Measurements from ENCODE around the gene CCDC27.
"Not testable (repeated sequence)": the region's sequence is repeated elsewhere in the genome, so short reads cannot be mapped to it uniquely, and the experiment has no call there.

The CCDC27 gene

DNA sequence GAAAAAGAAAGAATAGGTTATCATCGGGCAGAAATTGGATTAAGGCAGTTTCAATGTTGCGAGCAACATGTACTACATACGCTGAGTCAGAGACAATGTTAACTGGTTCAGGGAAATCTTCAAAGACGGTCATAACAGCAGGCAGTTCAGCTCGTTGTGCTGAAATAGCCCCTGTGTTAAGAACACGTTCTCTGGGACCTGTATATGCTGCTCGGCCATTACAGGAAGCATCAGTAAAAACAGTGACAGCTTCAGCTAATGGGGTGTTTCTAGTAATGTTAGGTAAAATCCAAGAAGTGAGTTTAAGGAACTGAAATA, 52.3 kb downstream of the CCDC27 start:
- not testable (repeated sequence) for H3K9ac ChIP-seq (ENCODE audit: low read length)

GRCh38 chr1:3805038-3805437, 52.8 kb downstream of the CCDC27 start:
- Histone ChIP-seq H3K27me3 (ENCODE audit: control insufficient read depth, insufficient read depth, low read length) (no peaks in the 10 kb centered on the region), H3K9ac (ENCODE audit: low read length) (no peak overlapping the region), H3K27ac (ENCODE audit: low read depth, low read length) (no peak overlapping the region), H3K4me3 (ENCODE audit: low read length) (no peak overlapping the region), H3K36me3 (ENCODE audit: control insufficient read depth, insufficient read depth, low read length) (no peaks in the 10 kb centered on the region), H3K4me1 (ENCODE audit: control insufficient read depth, insufficient read depth, low read length) (no peaks in the 10 kb centered on the region)

More for the DNA sequence above, 52.3 kb downstream of the CCDC27 start:
- H3K4me3 ChIP-seq (ENCODE audit: low read length); H3K4me1 ChIP-seq (ENCODE audit: control insufficient read depth, insufficient read depth, low read length); H3K27ac ChIP-seq (ENCODE audit: low read depth, low read length); H3K27me3 ChIP-seq (ENCODE audit: control insufficient read depth, insufficient read depth, low read length); H3K36me3 ChIP-seq (ENCODE audit: control insufficient read depth, insufficient read depth, low read length): not testable (repeated sequence)

GRCh38 chr1:3807769-3808168, 55.5 kb downstream of the CCDC27 start:
- H3K36me3 ChIP-seq (ENCODE audit: control insufficient read depth, insufficient read depth, low read length) = no peaks in the 10 kb centered on the region
- H3K27me3 ChIP-seq (ENCODE audit: control insufficient read depth, insufficient read depth, low read length) = no peaks in the 10 kb centered on the region
- H3K27ac ChIP-seq (ENCODE audit: low read depth, low read length) = no peak overlapping the region
- no peaks in the 10 kb centered on the region for H3K4me1 ChIP-seq (ENCODE audit: control insufficient read depth, insufficient read depth, low read length)
- no peak overlapping the region for H3K4me3 ChIP-seq (ENCODE audit: low read length)
- no peak overlapping the region for H3K9ac ChIP-seq (ENCODE audit: low read length)

DNA sequence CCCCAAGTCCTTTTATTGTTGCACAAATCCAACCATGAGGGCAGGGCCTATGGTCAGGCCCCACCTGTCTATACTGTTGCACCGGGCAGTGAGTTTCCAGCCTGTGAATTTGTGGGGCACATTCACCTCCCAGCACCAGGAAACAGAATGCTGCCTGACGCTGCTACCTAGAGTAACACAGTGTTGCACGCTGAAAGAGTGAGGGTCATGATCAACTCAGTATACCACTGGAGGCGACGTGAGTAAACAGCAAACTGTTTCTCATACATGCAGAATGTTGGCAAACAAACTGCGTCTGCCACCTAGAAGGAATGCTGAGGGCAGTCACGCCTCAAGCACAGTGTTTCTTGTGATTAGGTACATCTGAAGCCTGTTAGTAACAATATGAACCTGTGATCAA, 57.4 kb downstream of the CCDC27 start:
- no peak overlapping the region for H3K9ac ChIP-seq (ENCODE audit: low read length)
- no peak overlapping the region for H3K27ac ChIP-seq (ENCODE audit: low read depth, low read length)
- H3K4me1 ChIP-seq (ENCODE audit: control insufficient read depth, insufficient read depth, low read length) = no peaks in the 10 kb centered on the region
- no peak overlapping the region for H3K4me3 ChIP-seq (ENCODE audit: low read length)
- no peaks in the 10 kb centered on the region for H3K27me3 ChIP-seq (ENCODE audit: control insufficient read depth, insufficient read depth, low read length)
- H3K36me3 ChIP-seq (ENCODE audit: control insufficient read depth, insufficient read depth, low read length) = no peaks in the 10 kb centered on the region

DNA sequence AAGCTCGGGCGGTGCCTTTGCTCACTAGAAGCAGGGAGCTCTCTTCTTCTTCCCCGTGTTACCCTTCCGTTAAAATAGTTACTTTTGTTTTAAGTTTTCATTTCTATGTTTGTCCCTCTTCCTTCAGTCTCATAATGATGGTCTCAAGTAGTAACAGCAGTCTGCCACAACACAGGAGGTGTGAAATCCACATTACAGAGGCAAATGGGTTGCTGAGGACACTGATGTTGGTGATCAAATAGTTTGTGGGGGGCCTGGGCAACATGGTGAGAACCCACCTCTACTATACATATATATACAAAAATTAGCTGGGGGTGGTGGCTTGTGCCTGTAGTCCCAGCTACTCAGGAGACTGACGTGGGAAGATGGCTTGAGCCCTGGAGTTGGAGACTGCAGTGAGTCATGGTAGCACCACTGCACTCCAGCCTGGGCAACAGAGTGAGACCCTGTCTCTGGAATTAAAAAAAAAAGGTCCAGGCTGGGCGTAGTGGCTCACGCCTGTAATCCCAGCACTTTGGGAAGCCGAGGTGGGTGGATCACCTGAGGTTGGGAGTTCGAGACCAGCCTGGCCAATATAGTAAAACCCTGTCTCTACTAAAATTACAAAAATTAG, 58.0 kb downstream of the CCDC27 start:
- H3K27ac ChIP-seq (ENCODE audit: low read depth, low read length) = not testable (repeated sequence)

DNA sequence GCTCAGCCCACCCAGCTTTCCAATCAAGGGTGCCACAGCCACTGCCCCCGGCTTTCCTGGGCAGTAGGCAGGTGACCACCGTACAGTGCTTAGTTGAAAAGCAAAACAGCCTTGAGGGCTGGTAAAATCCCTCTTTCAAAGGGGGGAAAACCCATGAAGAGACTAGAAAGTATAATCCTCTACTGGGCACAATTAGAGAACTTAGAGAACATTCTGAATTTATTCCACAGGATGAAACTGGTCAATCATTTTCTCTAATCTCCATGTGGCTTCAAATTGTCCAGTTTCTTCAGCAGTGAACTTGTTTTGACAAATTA, 59.3 kb downstream of the CCDC27 start:
- no peak overlapping the region for H3K9ac ChIP-seq (ENCODE audit: low read length)
- H3K36me3 ChIP-seq (ENCODE audit: control insufficient read depth, insufficient read depth, low read length) = peaks cover 7% of the 10 kb centered on the region
- no peak overlapping the region for H3K27ac ChIP-seq (ENCODE audit: low read depth, low read length)
- no peaks in the 10 kb centered on the region for H3K27me3 ChIP-seq (ENCODE audit: control insufficient read depth, insufficient read depth, low read length)
- H3K4me1 ChIP-seq (ENCODE audit: control insufficient read depth, insufficient read depth, low read length) = no peaks in the 10 kb centered on the region
- H3K4me3 ChIP-seq (ENCODE audit: low read length) = no peak overlapping the region

More for the DNA sequence above, 58.0 kb downstream of the CCDC27 start:
- not testable (repeated sequence) for H3K36me3 ChIP-seq (ENCODE audit: control insufficient read depth, insufficient read depth, low read length); H3K27me3 ChIP-seq (ENCODE audit: control insufficient read depth, insufficient read depth, low read length); H3K4me1 ChIP-seq (ENCODE audit: control insufficient read depth, insufficient read depth, low read length); H3K4me3 ChIP-seq (ENCODE audit: low read length); H3K9ac ChIP-seq (ENCODE audit: low read length)

DNA sequence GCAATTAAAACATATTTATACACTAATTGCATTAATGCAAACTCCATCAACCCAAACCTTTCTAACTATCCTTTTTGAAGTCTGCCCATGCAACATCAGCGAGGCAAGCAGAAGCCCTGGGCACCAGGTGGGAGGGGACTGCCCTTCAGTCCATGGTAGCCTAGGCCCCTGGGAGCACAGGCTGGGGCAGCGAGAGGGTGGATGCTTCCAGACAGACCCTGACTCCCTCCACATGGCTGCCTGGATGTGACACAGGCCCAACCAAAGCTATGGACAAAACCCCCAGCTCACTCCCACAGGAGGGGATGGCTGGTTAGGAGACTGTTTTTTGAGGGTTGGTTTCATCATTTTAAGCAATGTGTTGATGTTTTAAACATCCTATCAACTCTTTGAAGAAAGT, 61.8 kb downstream of the CCDC27 start:
- Histone ChIP-seq H3K4me3 (ENCODE audit: low read length) (no peak overlapping the region), H3K4me1 (ENCODE audit: control insufficient read depth, insufficient read depth, low read length) (no peaks in the 10 kb centered on the region), H3K36me3 (ENCODE audit: control insufficient read depth, insufficient read depth, low read length) (peaks cover 10% of the 10 kb centered on the region), H3K27me3 (ENCODE audit: control insufficient read depth, insufficient read depth, low read length) (no peaks in the 10 kb centered on the region), H3K9ac (ENCODE audit: low read length) (no peak overlapping the region), H3K27ac (ENCODE audit: low read depth, low read length) (no peak overlapping the region)

- Histone ChIP-seq H3K9ac (ENCODE audit: low read length) (no peak overlapping the region), H3K4me1 (ENCODE audit: control insufficient read depth, insufficient read depth, low read length) (no peaks in the 10 kb centered on the region), H3K36me3 (ENCODE audit: control insufficient read depth, insufficient read depth, low read length) (peaks cover 11% of the 10 kb centered on the region), H3K4me3 (ENCODE audit: low read length) (no peak overlapping the region), H3K27me3 (ENCODE audit: control insufficient read depth, insufficient read depth, low read length) (no peaks in the 10 kb centered on the region), H3K27ac (ENCODE audit: low read depth, low read length) (no peak overlapping the region)
These were observed 62.7 kb downstream of the CCDC27 start for GRCh38 chr1:3814771-3815561.

DNA sequence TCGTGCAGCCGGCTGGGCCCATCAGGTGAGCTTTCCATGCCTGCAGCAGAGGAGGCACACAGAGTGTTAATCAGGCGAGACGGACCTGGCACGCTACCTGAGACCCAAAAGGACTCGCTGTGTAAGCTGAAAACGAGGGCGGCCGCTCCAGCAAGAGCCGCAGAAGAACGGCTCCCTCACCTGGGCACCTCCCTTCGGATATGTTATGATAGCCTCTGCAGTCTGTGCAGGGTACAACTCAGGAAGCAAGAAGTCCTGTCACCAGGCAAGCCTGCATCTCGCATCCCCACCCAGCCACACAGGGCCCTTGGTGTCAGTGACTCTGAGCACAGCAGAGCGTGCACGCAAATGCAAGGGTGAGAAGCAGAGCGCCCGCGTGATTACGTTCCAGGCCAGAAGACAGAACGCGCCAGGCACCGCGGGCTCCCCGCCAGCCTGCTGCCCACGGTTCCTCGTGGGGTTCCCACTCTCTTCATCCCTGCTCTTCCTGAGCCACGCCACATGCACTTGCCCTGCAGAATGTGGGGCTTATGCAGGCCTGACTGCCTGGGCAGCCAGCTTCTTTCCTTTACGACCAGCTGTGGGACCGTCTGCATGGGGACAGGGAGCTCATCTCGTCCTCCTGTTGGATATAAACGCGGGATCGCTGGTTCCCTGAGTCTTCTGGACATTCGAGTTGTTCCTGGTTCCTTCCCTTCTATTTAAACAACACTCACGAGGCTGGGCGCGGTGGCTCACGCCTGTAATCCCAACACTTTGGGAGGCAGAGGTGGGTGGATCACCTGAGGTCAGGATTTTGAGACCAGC, 64.3 kb downstream of the CCDC27 start:
- H3K4me3 ChIP-seq (ENCODE audit: low read length) = no peak overlapping the region
- H3K27me3 ChIP-seq (ENCODE audit: control insufficient read depth, insufficient read depth, low read length) = no peaks in the 10 kb centered on the region
- H3K9ac ChIP-seq (ENCODE audit: low read length) = no peak overlapping the region
- no peak overlapping the region for H3K27ac ChIP-seq (ENCODE audit: low read depth, low read length)
- no peaks in the 10 kb centered on the region for H3K4me1 ChIP-seq (ENCODE audit: control insufficient read depth, insufficient read depth, low read length)
- H3K36me3 ChIP-seq (ENCODE audit: control insufficient read depth, insufficient read depth, low read length) = peaks cover 14% of the 10 kb centered on the region

DNA sequence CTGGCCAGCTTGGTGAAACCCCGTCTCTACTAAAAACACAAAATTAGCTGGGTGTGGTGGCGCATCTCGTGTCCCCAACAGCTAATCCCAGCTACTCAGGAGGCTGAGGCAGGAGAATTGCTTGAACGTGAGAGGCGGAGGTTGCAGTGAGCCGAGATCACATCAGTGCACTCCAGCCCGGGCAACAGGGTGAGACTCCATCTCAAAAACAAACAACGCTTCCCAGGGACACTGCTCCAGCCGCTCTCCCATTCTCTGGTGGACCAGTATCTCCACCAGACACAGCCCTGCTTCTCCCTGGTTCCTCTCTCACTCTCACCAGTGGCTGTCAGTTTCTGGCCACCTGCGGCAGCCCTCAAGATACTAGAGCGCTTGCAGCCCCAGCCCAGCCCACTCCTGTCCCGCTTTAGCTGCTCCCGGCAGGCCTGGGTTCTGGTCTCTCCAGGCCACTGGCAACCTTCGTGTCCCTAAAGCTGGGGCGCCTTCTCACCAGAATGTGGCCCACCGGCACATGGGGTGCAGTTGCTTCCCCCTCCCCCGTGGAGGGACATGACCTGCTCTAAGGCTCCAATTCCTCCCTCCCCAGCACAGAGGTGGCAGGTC, 65.0 kb downstream of the CCDC27 start:
- peaks cover 14% of the 10 kb centered on the region for H3K36me3 ChIP-seq (ENCODE audit: control insufficient read depth, insufficient read depth, low read length)
- H3K27ac ChIP-seq (ENCODE audit: low read depth, low read length) = no peak overlapping the region
- no peak overlapping the region for H3K4me3 ChIP-seq (ENCODE audit: low read length)
- no peak overlapping the region for H3K9ac ChIP-seq (ENCODE audit: low read length)
- H3K27me3 ChIP-seq (ENCODE audit: control insufficient read depth, insufficient read depth, low read length) = no peaks in the 10 kb centered on the region
- no peaks in the 10 kb centered on the region for H3K4me1 ChIP-seq (ENCODE audit: control insufficient read depth, insufficient read depth, low read length)

- Histone ChIP-seq H3K9ac (ENCODE audit: low read length) (no peak overlapping the region), H3K36me3 (ENCODE audit: control insufficient read depth, insufficient read depth, low read length) (peaks cover 16% of the 10 kb centered on the region), H3K4me3 (ENCODE audit: low read length) (no peak overlapping the region), H3K27ac (ENCODE audit: low read depth, low read length) (no peak overlapping the region), H3K4me1 (ENCODE audit: control insufficient read depth, insufficient read depth, low read length) (no peaks in the 10 kb centered on the region), H3K27me3 (ENCODE audit: control insufficient read depth, insufficient read depth, low read length) (no peaks in the 10 kb centered on the region)
These were observed 65.8 kb downstream of the CCDC27 start for GRCh38 chr1:3817821-3818597.

- Histone ChIP-seq H3K4me1 (ENCODE audit: control insufficient read depth, insufficient read depth, low read length) (no peaks in the 10 kb centered on the region), H3K4me3 (ENCODE audit: low read length) (no peak overlapping the region), H3K27ac (ENCODE audit: low read depth, low read length) (no peak overlapping the region), H3K36me3 (ENCODE audit: control insufficient read depth, insufficient read depth, low read length) (peaks cover 28% of the 10 kb centered on the region), H3K27me3 (ENCODE audit: control insufficient read depth, insufficient read depth, low read length) (no peaks in the 10 kb centered on the region), H3K9ac (ENCODE audit: low read length) (no peak overlapping the region)
These were observed 67.5 kb downstream of the CCDC27 start for GRCh38 chr1:3819771-3820200.

Data from rectal smooth muscle tissue (tissue), 1 donor.